B cell (primary cell): Measurements from ENCODE around the gene FAM120A. TPM values are rescaled to one million over a fixed set of nuclear protein-coding genes. Genes with fewer than 3 reads are reported as not detected.

Source experiments
- ATAC-seq: fragments of 200-7000 bp; cut with Tn5 transposase; one replicate; pipeline ENCODE4 v1.10.0; 2021; ENCODE audit warnings: low read depth, mild to moderate bottlenecking, moderate number of reproducible peaks, moderate library complexity
- CTCF ChIA-PET: fragments of 350-600 bp; sonication (Branson Sonifier 250); formaldehyde crosslinking; loops from one replicate; lab custom pipeline; 2021; ENCODE audit warnings: antibody characterized with exemption, inconsistent platforms; lab: Charles Lee
- POLR2A ChIA-PET: fragments of 350-600 bp; sonication (Branson Sonifier 250); formaldehyde crosslinking; loops from one replicate; lab custom pipeline; 2021; ENCODE audit warnings: antibody characterized with exemption; lab: Charles Lee
- DNase-seq: peaks from one replicate; pipeline ENCODE4 v3.0.0; 2013
- H2AFZ ChIP-seq: 2 replicates; pipeline ENCODE4 v1.6.1; 2012; ENCODE audit warnings: mild to moderate bottlenecking, low read depth, low read length; ENCODE audit not compliant: insufficient read depth, poor library complexity, severe bottlenecking
- H3K27ac ChIP-seq, 2 donors: 1 replicate in 1 of 2; 2 replicates in 1 of 2; pipeline ENCODE4 v1.5.1; 2012 to 2013; ENCODE audit warnings: low read length in 2 of 2, mild to moderate bottlenecking in 2 of 2, moderate library complexity in 1 of 2
- H3K27me3 ChIP-seq, 4 experiments: fragments of 200-600 bp in 1 of 4; sonication (generic) in 1 of 4; replicated peaks in 1 of 4; 1 replicate in 2 of 4; 2 replicates in 2 of 4; pipeline versions ENCODE4 v1.6.1 to v1.7.0; 2013 to 2016; ENCODE audit warnings: low read length in 3 of 4, mild to moderate bottlenecking in 2 of 4, mixed read lengths in 1 of 4, moderate library complexity in 1 of 4; ENCODE audit not compliant: insufficient read depth in 4 of 4, control insufficient read depth in 3 of 4; ENCODE audit errors: control extremely low read depth in 1 of 4
- H3K36me3 ChIP-seq, 2 experiments: replicated peaks in 1 of 2; 1 replicate in 1 of 2; 2 replicates in 1 of 2; pipeline versions ENCODE4 v1.6.1 to v1.7.1; 2013; ENCODE audit warnings: low read length in 1 of 2; ENCODE audit not compliant: insufficient read depth in 2 of 2, control insufficient read depth in 1 of 2; ENCODE audit errors: control extremely low read depth in 1 of 2, extremely low read depth in 1 of 2
- H3K4me1 ChIP-seq, 2 donors: fragments of 200-600 bp in 1 of 2; sonication (generic) in 1 of 2; 1 replicate in 1 of 2; 2 replicates in 1 of 2; pipeline versions ENCODE4 v1.5.1 to v1.6.1; 2013 to 2017; ENCODE audit warnings: low read length in 2 of 2; ENCODE audit not compliant: control insufficient read depth in 2 of 2, insufficient read depth in 2 of 2
- H3K4me2 ChIP-seq: replicated peaks from 2 replicates; pipeline ENCODE3; 2012; ENCODE audit warnings: mild to moderate bottlenecking, low read depth, low read length; ENCODE audit not compliant: poor library complexity, severe bottlenecking
- H3K4me3 ChIP-seq, 5 experiments: fragments of 200-600 bp in 1 of 5; sonication (generic) in 1 of 5; 1 replicate in 3 of 5; 2 replicates in 2 of 5; pipeline versions ENCODE4 v1.5.1 to v1.7.0; 2011 to 2016; ENCODE audit warnings: low read length in 4 of 5, mild to moderate bottlenecking in 4 of 5, low read depth in 2 of 5, control low read depth in 1 of 5, moderate library complexity in 1 of 5; ENCODE audit not compliant: insufficient read depth in 1 of 5; ENCODE audit errors: control extremely low read depth in 1 of 5, extremely low read depth in 1 of 5
- H3K79me2 ChIP-seq: fragments of 200-600 bp; sonication (generic); one replicate; pipeline ENCODE4 v1.6.0; 2016; ENCODE audit warnings: low read length; ENCODE audit not compliant: control insufficient read depth, insufficient read depth
- H3K9ac ChIP-seq: fragments of 200-600 bp; sonication (generic); 2 replicates; pipeline ENCODE4 v1.6.1; 2017; ENCODE audit warnings: mild to moderate bottlenecking, low read length, moderate library complexity
- H3K9me3 ChIP-seq, 3 donors: one replicate each; pipeline versions ENCODE4 v1.6.1 to v1.7.1; 2013; ENCODE audit warnings: low read length in 2 of 3; ENCODE audit not compliant: control insufficient read depth in 2 of 3, insufficient read depth in 1 of 3; ENCODE audit errors: control extremely low read depth in 1 of 3
- H4K20me1 ChIP-seq: 2 replicates; pipeline ENCODE4 v1.6.0; 2012; ENCODE audit warnings: mild to moderate bottlenecking, low read length; ENCODE audit not compliant: insufficient read depth, control insufficient read depth, poor library complexity, severe bottlenecking
- H3K27ac Mint-ChIP-seq: one replicate; pipeline ENCODE4 v1.8.0; 2021; ENCODE audit warnings: mixed read lengths
- H3K27me3 Mint-ChIP-seq: one replicate; pipeline ENCODE4 v1.8.0; 2021; ENCODE audit warnings: mixed read lengths
- H3K4me1 Mint-ChIP-seq: one replicate; pipeline ENCODE4 v1.8.0; 2021; ENCODE audit warnings: mixed read lengths
- H3K4me3 Mint-ChIP-seq: one replicate; pipeline ENCODE4 v1.8.0; 2021; ENCODE audit warnings: mixed read lengths
- H3K9me3 Mint-ChIP-seq: one replicate; pipeline ENCODE4 v1.8.0; 2022; ENCODE audit warnings: mixed read lengths; ENCODE audit not compliant: insufficient read depth
- CTCF ChIP-seq: fragments of 200-600 bp; IDR thresholded peaks from one replicate; pipeline ENCODE4 v1.8.0; 2022; ENCODE audit warnings: antibody characterized with exemption, mild to moderate bottlenecking
- EZH2 ChIP-seq: IDR thresholded peaks from 2 replicates; pipeline ENCODE4 v1.6.1; 2012; ENCODE audit warnings: borderline replicate concordance, low read depth, mild to moderate bottlenecking, moderate library complexity, low read length; ENCODE audit not compliant: insufficient read depth, poor library complexity, severe bottlenecking
- WGBS: methylation state at CpG from one replicate; pipeline ENCODE4 v1.1.5; 2013; ENCODE audit warnings: missing lambda C conversion rate; ENCODE audit not compliant: insufficient coverage; 5-methylcytosine and 5-hydroxymethylcytosine counted together
- intact Hi-C: fragments of 100-400 bp; cut with micrococcal nuclease; formaldehyde crosslinking; loops from one replicate; pipeline ENCODE4 v1.10.0; 2022
- polyA plus RNA-seq: library from polyadenylated mRNA; depleted of rRNA; stranded (reverse); fragments of >200 nt; gene quantifications from 2 replicates; pipeline ENCODE4 v1.2.3, GENCODE V29; 2012
- total RNA-seq, 2 donors: library from RNA; stranded (reverse); fragments of 120-200 nt in 1 of 2; gene quantifications; 1 replicate in 1 of 2; 2 replicates in 1 of 2; pipeline versions ENCODE4 v1.2.3 to v1.2.4, GENCODE V29; 2013 to 2022

FAM120A gene
- total and polyA plus RNA-seq, 2 donors (not counting 1 experiment from before 2014, with no cell fraction given) = 48.4 to 105 TPM

- 95% methylated on average over 4 of the region's 9 CpGs for WGBS
- TF ChIP-seq EZH2 = no peak
- no peak for TF ChIP-seq CTCF
- peak overlapping the region; percentile 59 for H3K27ac Mint-ChIP-seq
- no peak overlapping the region for H2AFZ ChIP-seq
- ATAC-seq (no peak), DNase-seq (no peak)
- H4K20me1 ChIP-seq = peaks cover 8% of the 10 kb centered on the region
- no peaks in the 10 kb centered on the region for H3K36me3 ChIP-seq
- H3K4me1 Mint-ChIP-seq = peaks cover 30% of the 10 kb centered on the region
- H3K27me3 ChIP-seq = no peaks in the 10 kb centered on the region
- H3K79me2 ChIP-seq = peaks cover 21% of the 10 kb centered on the region
- ChIA-PET POLR2A (interaction anchor here (2.1 kb wide), 1 partner anchor 8 kb away, joined by 13 read pairs; no protein-coding TSS in a partner anchor), CTCF (interaction anchor here (1.3 to 1.7 kb wide), 2 partner anchors 8 to 12 kb away, joined by 4 to 10 read pairs; no protein-coding TSS in a partner anchor)
- intact Hi-C loops = no loop called here
- no peak overlapping the region for H3K4me2 ChIP-seq
- H3K27me3 Mint-ChIP-seq = no peaks in the 10 kb centered on the region
- H3K9me3 ChIP-seq = no peaks in the 10 kb centered on the region
- no peak overlapping the region for H3K9ac ChIP-seq
- no peak overlapping the region for H3K27ac ChIP-seq
- H3K4me1 ChIP-seq = peaks cover 21 to 30% of the 10 kb centered on the region in 2 donors
- no peak overlapping the region for H3K4me3 ChIP-seq
- H3K9me3 Mint-ChIP-seq = no peaks in the 10 kb centered on the region
- H3K4me3 Mint-ChIP-seq = peak overlapping the region; percentile 53
These were observed 122.8 kb downstream of the FAM120A start for GRCh38 chr9:93574091-93574899.
